HEK293T (cell line): ENCODE data around the gene TNRC6C.
A peak's percentile ranks its signal among the peaks of the same experiment; 100 is the strongest.
"Not testable (repeated sequence)": the region's sequence is repeated elsewhere in the genome, so short reads cannot be mapped to it uniquely, and the experiment has no call there.

Experiments
- CTCF ChIA-PET: fragments of 350-600 bp; formaldehyde crosslinking; extraction: SDS; loops from one replicate; lab custom pipeline; 2021; ENCODE audit warnings: antibody characterized with exemption, inconsistent platforms; lab: Yijun Ruan, JAX
- POLR2A ChIA-PET: fragments of 350-600 bp; formaldehyde crosslinking; extraction: SDS; loops from one replicate; lab custom pipeline; 2020; ENCODE audit warnings: antibody characterized with exemption, inconsistent platforms; lab: Yijun Ruan, JAX
- DNase-seq: peaks from one replicate; pipeline ENCODE4 v3.0.0; 2012; ENCODE audit warnings: mixed read lengths; ENCODE audit errors: extremely low spot score
- ARNT ChIP-seq: fragments of 450-650 bp; IDR thresholded peaks from 2 replicates; pipeline ENCODE4 v1.6.1; 2017; ENCODE audit warnings: mild to moderate bottlenecking
- BHLHE40 ChIP-seq: fragments of 450-650 bp; IDR thresholded peaks from 2 replicates; pipeline ENCODE4 v1.6.1; 2016; ENCODE audit warnings: mild to moderate bottlenecking, moderate library complexity, borderline replicate concordance
- CTBP1 ChIP-seq: fragments of 450-650 bp; IDR thresholded peaks from 2 replicates; pipeline ENCODE4 v1.6.1; 2016; ENCODE audit warnings: borderline replicate concordance
- ELF4 ChIP-seq: fragments of 450-650 bp; IDR thresholded peaks from 2 replicates; pipeline ENCODE4 v1.6.1; 2017; ENCODE audit warnings: antibody characterized with exemption
- FOXA1 ChIP-seq: fragments of 450-650 bp; IDR thresholded peaks from 2 replicates; pipeline ENCODE4 v1.6.1; 2016; ENCODE audit warnings: mild to moderate bottlenecking
- FOXK2 ChIP-seq: fragments of 450-650 bp; IDR thresholded peaks from 2 replicates; pipeline ENCODE4 v1.6.1; 2016; ENCODE audit warnings: mild to moderate bottlenecking
- FOXM1 ChIP-seq: fragments of 450-650 bp; IDR thresholded peaks from 2 replicates; pipeline ENCODE4 v1.6.1; 2017; ENCODE audit warnings: mild to moderate bottlenecking, borderline replicate concordance
- HDGF ChIP-seq: fragments of 450-650 bp; IDR thresholded peaks from 2 replicates; pipeline ENCODE4 v1.6.1; 2017; ENCODE audit warnings: antibody characterized with exemption, borderline replicate concordance
- L3MBTL2 ChIP-seq: fragments of 450-650 bp; conservative IDR thresholded peaks from 2 replicates; pipeline ENCODE4 v1.6.1; 2016; ENCODE audit warnings: mild to moderate bottlenecking
- LEF1 ChIP-seq: fragments of 450-650 bp; IDR thresholded peaks from 2 replicates; pipeline ENCODE4 v1.6.1; 2017; ENCODE audit warnings: mild to moderate bottlenecking, borderline replicate concordance
- NFRKB ChIP-seq: fragments of 450-650 bp; IDR thresholded peaks from 2 replicates; pipeline ENCODE4 v1.6.1; 2016; ENCODE audit warnings: mild to moderate bottlenecking, moderate library complexity
- SP1 ChIP-seq: fragments of 450-650 bp; IDR thresholded peaks from 2 replicates; pipeline ENCODE4 v1.6.1; 2017
- SUZ12 ChIP-seq: fragments of 450-650 bp; IDR thresholded peaks from 2 replicates; pipeline ENCODE4 v1.6.1; 2016; ENCODE audit warnings: mild to moderate bottlenecking
- TARDBP ChIP-seq: fragments of 450-650 bp; IDR thresholded peaks from 2 replicates; pipeline ENCODE4 v1.6.1; 2016
- ZNF384 ChIP-seq: fragments of 450-650 bp; IDR thresholded peaks from 2 replicates; pipeline ENCODE4 v1.6.1; 2016
- TF ChIP-seq, protein P1 (sequence below): fragments of 450-650 bp; IDR thresholded peaks from 2 replicates; pipeline ENCODE4 v1.6.1; 2016

Gene TNRC6C

DNA sequence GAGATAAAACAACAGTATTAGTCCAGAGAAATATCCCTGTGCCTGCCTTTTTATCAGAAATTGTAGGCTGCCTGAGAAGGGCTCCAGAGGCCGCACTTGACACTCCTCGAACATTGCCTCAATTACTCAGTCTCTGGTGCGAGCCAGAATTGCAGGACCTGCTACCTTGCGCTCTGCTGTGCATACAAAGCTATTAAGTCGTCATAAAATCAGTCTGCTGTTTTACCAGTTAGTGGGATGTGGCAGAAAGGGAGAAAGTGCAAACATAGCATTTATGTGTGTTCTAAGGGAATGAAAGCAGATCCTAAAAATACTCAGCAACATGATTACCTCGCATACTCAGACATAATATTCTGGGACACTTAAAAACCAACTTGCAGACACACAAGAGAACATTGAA, 99.5 kb downstream of the TNRC6C start:
- peak; percentile 23 for DNase-seq
- ChIA-PET POLR2A (no interaction called here), CTCF (interaction anchor here (0.6 to 2.2 kb wide), 2 partner anchors 8 to 45 kb away, joined by 3 to 9 read pairs; no protein-coding TSS in a partner anchor)
- no peak for TF ChIP-seq CTBP1
- TF ChIP-seq LEF1: no peak
- TF ChIP-seq HDGF: no peak
- no peak for TF ChIP-seq FOXA1
- TF ChIP-seq NFRKB: no peak

DNA sequence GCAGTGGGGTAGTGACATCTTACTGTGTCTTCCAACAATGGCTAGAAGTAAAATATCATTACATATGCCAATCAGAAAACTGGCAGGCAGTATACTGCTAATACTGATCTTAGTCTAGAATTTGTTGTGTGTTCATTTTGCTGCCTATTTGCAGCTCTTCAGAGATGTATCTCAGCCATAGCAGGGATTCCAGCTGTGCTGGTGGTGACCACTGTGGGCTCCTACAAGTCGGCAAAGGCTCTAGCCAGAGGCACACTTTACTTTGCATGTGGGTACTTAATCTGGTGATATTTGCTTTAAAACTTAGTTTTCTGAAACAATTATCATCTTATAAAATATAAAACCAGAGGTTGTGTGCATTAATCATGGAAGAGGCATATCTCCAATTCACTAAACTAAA, 100.1 kb downstream of the TNRC6C start:
- no peak for DNase-seq
- POLR2A ChIA-PET: no interaction called here
- CTCF ChIA-PET: interaction anchor here (0.9 to 2.2 kb wide), 2 partner anchors 38 to 45 kb away, joined by 3 to 9 read pairs; no protein-coding TSS in a partner anchor
- TF ChIP-seq, protein P1, sequence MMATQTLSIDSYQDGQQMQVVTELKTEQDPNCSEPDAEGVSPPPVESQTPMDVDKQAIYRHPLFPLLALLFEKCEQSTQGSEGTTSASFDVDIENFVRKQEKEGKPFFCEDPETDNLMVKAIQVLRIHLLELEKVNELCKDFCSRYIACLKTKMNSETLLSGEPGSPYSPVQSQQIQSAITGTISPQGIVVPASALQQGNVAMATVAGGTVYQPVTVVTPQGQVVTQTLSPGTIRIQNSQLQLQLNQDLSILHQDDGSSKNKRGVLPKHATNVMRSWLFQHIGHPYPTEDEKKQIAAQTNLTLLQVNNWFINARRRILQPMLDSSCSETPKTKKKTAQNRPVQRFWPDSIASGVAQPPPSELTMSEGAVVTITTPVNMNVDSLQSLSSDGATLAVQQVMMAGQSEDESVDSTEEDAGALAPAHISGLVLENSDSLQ: no peak
- no peak for TF ChIP-seq FOXA1
- TF ChIP-seq HDGF: no peak
- no peak for TF ChIP-seq L3MBTL2
- TF ChIP-seq FOXK2: no peak
- no peak for TF ChIP-seq SP1
- TF ChIP-seq FOXM1: no peak
- no peak for TF ChIP-seq LEF1
- TF ChIP-seq BHLHE40: no peak
- no peak for TF ChIP-seq NFRKB
- no peak for TF ChIP-seq ELF4
- no peak for TF ChIP-seq SUZ12
- no peak for TF ChIP-seq TARDBP
- no peak for TF ChIP-seq ARNT
- TF ChIP-seq CTBP1: no peak

DNA sequence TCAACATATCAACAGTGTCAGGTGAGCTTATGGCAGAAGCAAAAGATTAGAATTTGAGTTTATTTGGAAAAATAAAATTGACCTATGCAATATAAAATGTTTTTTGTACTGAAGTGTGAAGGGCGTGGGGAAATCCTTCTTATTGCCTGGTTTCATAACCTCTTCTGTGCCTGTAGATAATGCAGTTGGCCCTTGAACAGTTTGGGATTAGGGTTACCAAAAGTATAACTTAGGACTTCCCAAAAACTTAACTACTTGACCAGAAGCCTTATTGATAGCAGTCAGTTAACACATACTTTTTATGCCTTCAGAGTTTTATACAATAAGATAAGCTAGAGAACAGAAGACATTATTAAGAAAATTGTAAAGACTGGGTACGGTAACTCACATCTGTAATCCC, 104.1 kb downstream of the TNRC6C start:
- no peak for DNase-seq
- ChIA-PET POLR2A (no interaction called here), CTCF (interaction anchor here (1.7 kb wide), 1 partner anchor 22 kb away, joined by 4 read pairs; no protein-coding TSS in a partner anchor)
- TF ChIP-seq FOXK2: no peak
- TF ChIP-seq ARNT: no peak
- TF ChIP-seq FOXA1: no peak

DNA sequence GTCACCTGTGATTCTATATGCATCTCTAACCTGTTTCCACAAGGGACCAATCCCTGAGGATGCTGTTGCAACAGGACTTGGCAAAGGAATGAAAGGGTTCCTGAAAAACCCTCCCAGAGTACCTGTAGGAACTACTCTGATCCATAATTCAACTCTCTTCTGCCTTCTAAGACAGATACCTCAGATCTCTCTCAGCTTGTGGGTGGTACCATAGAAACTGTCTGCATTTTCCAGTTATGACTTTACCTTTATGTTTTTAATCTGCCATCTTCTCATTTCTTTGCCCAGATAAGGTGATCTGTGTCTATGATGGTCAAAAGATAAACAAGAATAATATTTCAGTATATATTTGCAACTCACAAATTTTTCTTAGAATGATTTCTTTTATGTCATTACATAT, 105.0 kb downstream of the TNRC6C start:
- POLR2A ChIA-PET: no interaction called here
- TF ChIP-seq, protein P1: no peak
- TF ChIP-seq HDGF (no peak), CTBP1 (no peak), BHLHE40 (no peak), SP1 (no peak), TARDBP (no peak), ELF4 (no peak), FOXM1 (no peak)
- CTCF ChIA-PET: interaction anchor here (1.7 kb wide), 1 partner anchor 21 kb away, joined by 4 read pairs; no protein-coding TSS in a partner anchor

DNA sequence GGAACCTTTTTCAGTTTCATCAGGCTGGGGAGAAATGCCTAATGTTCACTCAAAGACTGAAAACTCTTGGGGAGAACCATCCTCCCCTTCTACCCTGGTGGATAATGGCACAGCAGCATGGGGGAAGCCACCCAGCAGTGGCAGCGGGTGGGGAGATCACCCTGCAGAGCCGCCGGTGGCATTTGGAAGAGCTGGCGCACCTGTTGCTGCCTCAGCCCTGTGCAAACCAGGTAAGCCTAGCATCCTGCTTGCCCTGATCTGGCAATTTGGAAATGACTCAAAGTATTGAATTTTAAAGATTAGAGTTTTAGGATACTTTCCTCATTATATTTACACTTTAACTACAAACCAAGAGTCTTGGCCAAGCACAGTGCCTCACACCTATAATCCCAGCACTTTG, 106.2 kb downstream of the TNRC6C start:
- DNase-seq: no peak
- ChIA-PET CTCF (interaction anchor here (0.7 kb wide), 1 partner anchor 20 kb away, joined by 3 read pairs; no protein-coding TSS in a partner anchor), POLR2A (no interaction called here)
- TF ChIP-seq, protein P1: no peak
- TF ChIP-seq TARDBP (no peak), ZNF384 (no peak), SUZ12 (no peak), BHLHE40 (no peak), HDGF (no peak), FOXA1 (no peak), FOXM1 (no peak), ARNT (no peak), NFRKB (no peak), CTBP1 (no peak), ELF4 (no peak), SP1 (no peak), FOXK2 (no peak)

More for the DNA sequence above, 105.0 kb downstream of the TNRC6C start:
- no peak for DNase-seq

DNA sequence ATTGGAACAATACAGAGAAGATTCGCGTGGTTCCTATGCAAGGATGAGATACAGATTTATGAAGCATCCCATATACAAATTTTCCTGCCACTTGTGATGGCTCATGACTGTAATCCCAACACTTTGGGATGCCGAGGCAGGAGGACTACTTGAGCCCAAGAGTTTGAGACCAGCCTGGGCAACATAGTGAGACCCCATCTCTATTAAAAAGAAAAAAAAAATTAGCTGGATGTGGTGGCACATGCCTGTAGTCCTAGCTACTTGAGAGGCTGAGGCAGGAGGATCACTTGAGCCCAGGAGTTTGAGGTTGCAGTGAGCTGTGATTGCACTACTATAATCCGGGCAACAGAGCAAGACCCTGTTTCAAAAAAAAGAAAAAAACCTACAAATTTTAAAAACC, 108.5 kb downstream of the TNRC6C start:
- POLR2A ChIA-PET, DNase-seq: not testable (repeated sequence)
- CTCF ChIA-PET: interaction anchor here (0.7 to 1.3 kb wide), 2 partner anchors 9 to 73 kb away, joined by 3 to 4 read pairs; no protein-coding TSS in a partner anchor

DNA sequence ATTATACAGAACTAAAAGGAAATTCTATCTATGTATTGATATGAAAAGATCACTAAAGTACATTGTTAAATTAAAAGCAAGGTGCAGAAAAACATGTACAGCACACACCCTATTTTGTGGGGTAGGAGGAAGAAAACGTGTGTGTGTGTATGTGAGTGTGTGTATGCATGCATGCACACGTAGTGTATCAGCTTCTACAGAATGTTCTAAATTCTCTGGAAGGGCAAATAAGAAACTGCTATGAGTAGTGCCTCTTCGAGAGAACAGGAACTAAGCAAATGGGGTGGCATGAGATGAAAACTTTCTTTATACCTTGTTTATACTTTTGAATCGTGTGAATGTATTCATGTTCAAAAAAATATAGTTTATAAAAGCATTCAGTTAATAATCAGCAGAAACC, 111.2 kb downstream of the TNRC6C start:
- CTCF ChIA-PET: interaction anchor here (0.6 to 0.7 kb wide), 2 partner anchors 15 to 98 kb away, joined by 3 to 4 read pairs; no protein-coding TSS in a partner anchor
- no peak for DNase-seq
- POLR2A ChIA-PET: no interaction called here
- no peak for TF ChIP-seq CTBP1
- no peak for TF ChIP-seq ARNT
- no peak for TF ChIP-seq SP1
- TF ChIP-seq LEF1: no peak
- TF ChIP-seq FOXA1: no peak
- TF ChIP-seq ELF4: no peak
- no peak for TF ChIP-seq SUZ12
- no peak for TF ChIP-seq FOXK2
- no peak for TF ChIP-seq NFRKB
- TF ChIP-seq BHLHE40: no peak
- no peak for TF ChIP-seq L3MBTL2
- no peak for TF ChIP-seq TARDBP
- no peak for TF ChIP-seq HDGF
- TF ChIP-seq ZNF384: no peak
